ENCODE measurements around the gene PODNL1. TPM values are rescaled to one million over a fixed set of nuclear protein-coding genes. Genes with fewer than 3 reads are reported as not detected.

Gene PODNL1
- total RNA-seq, 1 experiment from 2014 or later = not detected

GRCh38 chr19:13899393-13899792 is 38.8 kb downstream of the PODNL1 start:
- Mint-ChIP-seq H3K27ac (ENCODE audit: unreplicated experiment) (no peak overlapping the region), H3K9me3 (ENCODE audit: unreplicated experiment) (no peaks in the 10 kb centered on the region), H3K27me3 (ENCODE audit: insufficient read depth, unreplicated experiment) (no peaks in the 10 kb centered on the region), H3K4me1 (ENCODE audit: low read depth, unreplicated experiment) (no peaks in the 10 kb centered on the region), H3K36me3 (ENCODE audit: insufficient read depth, unreplicated experiment) (peaks cover 7% of the 10 kb centered on the region), H3K4me3 (ENCODE audit: unreplicated experiment) (no peak overlapping the region)
- no peak for DNase-seq
- no peaks in the 10 kb centered on the region for H3K36me3 ChIP-seq (ENCODE audit: control insufficient read depth, insufficient read depth, low read length)
- POLR2A ChIA-PET = no interaction called here
- no peaks in the 10 kb centered on the region for H3K27me3 ChIP-seq (replicated peaks; ENCODE audit: control insufficient read depth, insufficient read depth, low read length)
- BruUV-seq (replicated peaks) = no TSS peak
- no peak overlapping the region for H3K4me3 ChIP-seq (ENCODE audit: low read depth, low read length)
- no peaks in the 10 kb centered on the region for H3K4me1 ChIP-seq
- TF ChIP-seq, protein P1, sequence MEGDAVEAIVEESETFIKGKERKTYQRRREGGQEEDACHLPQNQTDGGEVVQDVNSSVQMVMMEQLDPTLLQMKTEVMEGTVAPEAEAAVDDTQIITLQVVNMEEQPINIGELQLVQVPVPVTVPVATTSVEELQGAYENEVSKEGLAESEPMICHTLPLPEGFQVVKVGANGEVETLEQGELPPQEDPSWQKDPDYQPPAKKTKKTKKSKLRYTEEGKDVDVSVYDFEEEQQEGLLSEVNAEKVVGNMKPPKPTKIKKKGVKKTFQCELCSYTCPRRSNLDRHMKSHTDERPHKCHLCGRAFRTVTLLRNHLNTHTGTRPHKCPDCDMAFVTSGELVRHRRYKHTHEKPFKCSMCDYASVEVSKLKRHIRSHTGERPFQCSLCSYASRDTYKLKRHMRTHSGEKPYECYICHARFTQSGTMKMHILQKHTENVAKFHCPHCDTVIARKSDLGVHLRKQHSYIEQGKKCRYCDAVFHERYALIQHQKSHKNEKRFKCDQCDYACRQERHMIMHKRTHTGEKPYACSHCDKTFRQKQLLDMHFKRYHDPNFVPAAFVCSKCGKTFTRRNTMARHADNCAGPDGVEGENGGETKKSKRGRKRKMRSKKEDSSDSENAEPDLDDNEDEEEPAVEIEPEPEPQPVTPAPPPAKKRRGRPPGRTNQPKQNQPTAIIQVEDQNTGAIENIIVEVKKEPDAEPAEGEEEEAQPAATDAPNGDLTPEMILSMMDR (IDR thresholded peaks at IDR 0.05; ENCODE audit: insufficient read depth in 1 of 2, low read depth in 1 of 2, low read length in 1 of 2, severe bottlenecking in 1 of 2, unreplicated experiment in 1 of 2) = no peak
- H3K9me3 ChIP-seq = no peaks in the 10 kb centered on the region
- CTCF ChIA-PET = no interaction called here
- intact Hi-C loops (cut with micrococcal nuclease; ENCODE audit: unreplicated experiment) = no loop called here

DNA sequence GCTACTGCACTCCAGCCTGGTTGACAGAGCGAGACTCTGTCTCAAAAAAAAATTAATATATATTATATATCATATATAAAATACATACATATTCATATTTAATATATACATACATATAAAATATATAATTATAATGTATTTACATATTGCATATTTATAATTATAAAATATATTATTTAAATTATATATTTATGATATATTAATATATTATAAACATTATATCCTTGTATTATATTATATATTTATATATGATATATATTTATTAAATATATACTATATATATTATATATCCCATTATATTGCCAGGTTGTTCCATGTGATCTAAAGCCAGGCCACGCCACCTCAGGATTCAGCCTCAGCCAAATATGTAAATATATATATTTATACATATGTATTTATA is 42.0 kb downstream of the PODNL1 start:
- no peak overlapping the region for H3K4me3 Mint-ChIP-seq (ENCODE audit: unreplicated experiment)
- TF ChIP-seq, protein P1 (IDR thresholded peaks at IDR 0.05; ENCODE audit: insufficient read depth in 1 of 2, low read depth in 1 of 2, low read length in 1 of 2, severe bottlenecking in 1 of 2, unreplicated experiment in 1 of 2) = no peak
- no peaks in the 10 kb centered on the region for H3K36me3 Mint-ChIP-seq (ENCODE audit: insufficient read depth, unreplicated experiment)
- Histone ChIP-seq H3K4me3 (ENCODE audit: low read depth, low read length) (no peak overlapping the region), H3K36me3 (ENCODE audit: control insufficient read depth, insufficient read depth, low read length) (no peaks in the 10 kb centered on the region), H3K9me3 (no peaks in the 10 kb centered on the region), H3K27me3 (replicated peaks; ENCODE audit: control insufficient read depth, insufficient read depth, low read length) (no peaks in the 10 kb centered on the region), H3K4me1 (peaks cover 20% of the 10 kb centered on the region)
- POLR2A ChIA-PET = no interaction called here
- BruUV-seq (replicated peaks) = no TSS peak
- CTCF ChIA-PET = no interaction called here
- no peaks in the 10 kb centered on the region for H3K9me3 Mint-ChIP-seq (ENCODE audit: unreplicated experiment)
- H3K27ac Mint-ChIP-seq (ENCODE audit: unreplicated experiment) = no peak overlapping the region
- peaks cover 7% of the 10 kb centered on the region for H3K4me1 Mint-ChIP-seq (ENCODE audit: low read depth, unreplicated experiment)
- intact Hi-C loops (cut with micrococcal nuclease; ENCODE audit: unreplicated experiment) = no loop called here
- no peaks in the 10 kb centered on the region for H3K27me3 Mint-ChIP-seq (ENCODE audit: insufficient read depth, unreplicated experiment)
- DNase-seq = no peak

DNA sequence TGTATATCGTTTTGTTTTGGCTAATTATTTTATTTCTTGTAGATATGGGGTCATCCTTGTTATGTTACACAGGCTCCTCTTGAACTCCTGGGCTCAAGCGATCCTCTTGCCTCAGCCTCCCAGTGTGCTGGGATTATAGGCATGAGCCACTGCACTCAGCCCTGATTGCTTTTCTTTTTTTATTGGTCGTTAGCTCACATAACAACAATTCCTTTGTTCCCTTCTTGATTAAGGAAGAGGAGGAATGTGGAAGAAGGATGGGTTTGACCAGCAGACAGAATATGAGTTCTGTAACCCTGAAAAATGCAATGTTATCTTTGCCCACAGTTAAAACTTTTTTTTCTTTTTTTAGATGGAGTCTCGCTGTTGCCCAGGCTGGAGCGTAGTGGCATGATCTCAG is 43.7 kb downstream of the PODNL1 start:
- no TSS peak for BruUV-seq (replicated peaks)
- H3K4me1 ChIP-seq = peaks cover 20% of the 10 kb centered on the region
- ChIA-PET POLR2A (interaction anchor here (0.6 kb wide), 1 partner anchor 11 kb away, joined by 7 read pairs; no protein-coding TSS in a partner anchor), CTCF (no interaction called here)
- no peak overlapping the region for H3K4me3 Mint-ChIP-seq (ENCODE audit: unreplicated experiment)
- H3K27me3 Mint-ChIP-seq (ENCODE audit: insufficient read depth, unreplicated experiment) = no peaks in the 10 kb centered on the region
- no peak overlapping the region for H3K4me3 ChIP-seq (ENCODE audit: low read depth, low read length)
- DNase-seq = no peak
- no peaks in the 10 kb centered on the region for H3K27me3 ChIP-seq (replicated peaks; ENCODE audit: control insufficient read depth, insufficient read depth, low read length)
- no peaks in the 10 kb centered on the region for H3K36me3 Mint-ChIP-seq (ENCODE audit: insufficient read depth, unreplicated experiment)
- peaks cover 7% of the 10 kb centered on the region for H3K4me1 Mint-ChIP-seq (ENCODE audit: low read depth, unreplicated experiment)
- H3K9me3 ChIP-seq = no peaks in the 10 kb centered on the region
- TF ChIP-seq, protein P1 (IDR thresholded peaks at IDR 0.05; ENCODE audit: insufficient read depth in 1 of 2, low read depth in 1 of 2, low read length in 1 of 2, severe bottlenecking in 1 of 2, unreplicated experiment in 1 of 2) = no peak
- H3K9me3 Mint-ChIP-seq (ENCODE audit: unreplicated experiment) = no peaks in the 10 kb centered on the region
- intact Hi-C loops (cut with micrococcal nuclease; ENCODE audit: unreplicated experiment) = no loop called here
- no peak overlapping the region for H3K27ac Mint-ChIP-seq (ENCODE audit: unreplicated experiment)
- no peaks in the 10 kb centered on the region for H3K36me3 ChIP-seq (ENCODE audit: control insufficient read depth, insufficient read depth, low read length)

Data from Caco-2 (cell line).